ENCODE data around the gene ABLIM3.

DNA sequence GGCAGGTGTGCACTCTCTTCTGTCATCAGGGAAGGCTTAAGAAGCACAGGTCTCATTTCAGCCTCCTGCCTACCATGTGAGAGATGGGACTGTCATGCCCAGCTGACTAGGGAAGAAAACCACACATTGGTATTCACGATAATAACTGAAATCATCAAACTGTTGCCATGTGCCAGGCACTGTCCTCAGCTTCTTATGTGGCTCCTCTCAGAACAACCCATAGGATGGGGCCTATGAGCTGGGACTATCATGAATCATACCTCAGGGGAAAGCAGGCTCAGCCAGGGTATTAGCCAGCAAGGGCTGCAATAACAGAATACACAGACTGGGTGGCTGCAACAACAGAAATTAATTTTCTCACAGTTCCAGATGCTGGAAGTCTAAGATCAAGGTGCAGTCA is 133.6 kb downstream of the ABLIM3 start:
- TF ChIP-seq, protein P1, sequence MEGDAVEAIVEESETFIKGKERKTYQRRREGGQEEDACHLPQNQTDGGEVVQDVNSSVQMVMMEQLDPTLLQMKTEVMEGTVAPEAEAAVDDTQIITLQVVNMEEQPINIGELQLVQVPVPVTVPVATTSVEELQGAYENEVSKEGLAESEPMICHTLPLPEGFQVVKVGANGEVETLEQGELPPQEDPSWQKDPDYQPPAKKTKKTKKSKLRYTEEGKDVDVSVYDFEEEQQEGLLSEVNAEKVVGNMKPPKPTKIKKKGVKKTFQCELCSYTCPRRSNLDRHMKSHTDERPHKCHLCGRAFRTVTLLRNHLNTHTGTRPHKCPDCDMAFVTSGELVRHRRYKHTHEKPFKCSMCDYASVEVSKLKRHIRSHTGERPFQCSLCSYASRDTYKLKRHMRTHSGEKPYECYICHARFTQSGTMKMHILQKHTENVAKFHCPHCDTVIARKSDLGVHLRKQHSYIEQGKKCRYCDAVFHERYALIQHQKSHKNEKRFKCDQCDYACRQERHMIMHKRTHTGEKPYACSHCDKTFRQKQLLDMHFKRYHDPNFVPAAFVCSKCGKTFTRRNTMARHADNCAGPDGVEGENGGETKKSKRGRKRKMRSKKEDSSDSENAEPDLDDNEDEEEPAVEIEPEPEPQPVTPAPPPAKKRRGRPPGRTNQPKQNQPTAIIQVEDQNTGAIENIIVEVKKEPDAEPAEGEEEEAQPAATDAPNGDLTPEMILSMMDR (conservative IDR thresholded peaks at IDR 0.05; ENCODE audit: low read length) = no peak
- no peak for TF ChIP-seq EZH2phosphoT487 (IDR thresholded peaks at IDR 0.05; ENCODE audit: borderline replicate concordance, low read depth, low read length)

All from OCI-LY7 (cell line).